Gastroesophageal sphincter (tissue), 3 donors: ENCODE measurements around the gene EFHD2.

Source experiments
- EP300 ChIP-seq: sonication (generic); formaldehyde crosslinking; IDR thresholded peaks from one replicate; pipeline ENCODE4 v1.6.1; 2017; ENCODE audit warnings: antibody characterized with exemption, mild to moderate bottlenecking
- POLR2A ChIP-seq, 2 donors: fragments of 450-650 bp; IDR thresholded peaks; one replicate each; pipeline ENCODE4 v1.6.1; 2017; ENCODE audit warnings: antibody characterized with exemption in 2 of 2, mild to moderate bottlenecking in 2 of 2, moderate library complexity in 1 of 2
- TF ChIP-seq, protein P1 (sequence below), 4 experiments: fragments of 200-600 bp in 2 of 4; fragments of 450-650 bp in 2 of 4; sonication (generic) in 1 of 4; IDR thresholded peaks; one replicate each; pipeline ENCODE4 v1.5.1; 2017 to 2019; ENCODE audit warnings: antibody characterized with exemption in 4 of 4, mild to moderate bottlenecking in 2 of 4, moderate library complexity in 2 of 4

DNA sequence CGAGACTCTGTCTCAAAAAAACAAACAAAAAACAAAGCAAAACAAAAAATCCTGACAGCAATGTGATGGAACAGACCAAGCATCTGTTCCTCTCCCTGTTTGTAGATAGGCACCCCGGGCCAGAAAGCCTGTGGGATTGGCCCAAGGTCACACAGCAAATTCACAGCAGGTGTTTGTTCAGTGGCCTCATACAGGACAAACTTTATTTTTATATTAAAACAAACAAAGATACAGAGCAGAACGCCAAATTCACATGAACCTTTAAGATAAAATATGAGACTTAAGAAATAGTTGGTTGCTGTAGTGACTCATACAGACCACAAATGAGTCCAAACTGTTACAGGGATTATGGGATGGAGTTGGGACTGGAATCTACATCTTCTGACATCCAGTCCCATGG, 44.6 kb downstream of the EFHD2 start:
- TF ChIP-seq, protein P1, sequence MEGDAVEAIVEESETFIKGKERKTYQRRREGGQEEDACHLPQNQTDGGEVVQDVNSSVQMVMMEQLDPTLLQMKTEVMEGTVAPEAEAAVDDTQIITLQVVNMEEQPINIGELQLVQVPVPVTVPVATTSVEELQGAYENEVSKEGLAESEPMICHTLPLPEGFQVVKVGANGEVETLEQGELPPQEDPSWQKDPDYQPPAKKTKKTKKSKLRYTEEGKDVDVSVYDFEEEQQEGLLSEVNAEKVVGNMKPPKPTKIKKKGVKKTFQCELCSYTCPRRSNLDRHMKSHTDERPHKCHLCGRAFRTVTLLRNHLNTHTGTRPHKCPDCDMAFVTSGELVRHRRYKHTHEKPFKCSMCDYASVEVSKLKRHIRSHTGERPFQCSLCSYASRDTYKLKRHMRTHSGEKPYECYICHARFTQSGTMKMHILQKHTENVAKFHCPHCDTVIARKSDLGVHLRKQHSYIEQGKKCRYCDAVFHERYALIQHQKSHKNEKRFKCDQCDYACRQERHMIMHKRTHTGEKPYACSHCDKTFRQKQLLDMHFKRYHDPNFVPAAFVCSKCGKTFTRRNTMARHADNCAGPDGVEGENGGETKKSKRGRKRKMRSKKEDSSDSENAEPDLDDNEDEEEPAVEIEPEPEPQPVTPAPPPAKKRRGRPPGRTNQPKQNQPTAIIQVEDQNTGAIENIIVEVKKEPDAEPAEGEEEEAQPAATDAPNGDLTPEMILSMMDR (IDR thresholded peaks at IDR 0.05) = no peak
- no peak for TF ChIP-seq EP300
- no peak for TF ChIP-seq POLR2A (IDR thresholded peaks at IDR 0.05)
